Fibroblast of skin of scalp (primary cell): ENCODE data around the gene GCLC. TPM values are rescaled to one million over a fixed set of nuclear protein-coding genes. Genes with fewer than 3 reads are reported as not detected.
"Not testable (repeated sequence)": the region's sequence is repeated elsewhere in the genome, so short reads cannot be mapped to it uniquely, and the experiment has no call there.

Experiments
- DNase-seq: peaks from one replicate; pipeline ENCODE4 v3.0.0-alpha.2; 2013
- polyA plus RNA-seq, 2 experiments: library from polyadenylated mRNA; unstranded; fragments of 120-200 nt; gene quantifications; one replicate each; pipeline ENCODE4 v1.2.1, GENCODE V29; 2013; ENCODE audit not compliant: insufficient read length in 2 of 2

Gene GCLC
- 11.2 TPM for polyA plus RNA-seq (2013, experiment 1 of 2; ENCODE audit: insufficient read length)
- 10.3 TPM for polyA plus RNA-seq (2013, experiment 2 of 2; ENCODE audit: insufficient read length)

DNA sequence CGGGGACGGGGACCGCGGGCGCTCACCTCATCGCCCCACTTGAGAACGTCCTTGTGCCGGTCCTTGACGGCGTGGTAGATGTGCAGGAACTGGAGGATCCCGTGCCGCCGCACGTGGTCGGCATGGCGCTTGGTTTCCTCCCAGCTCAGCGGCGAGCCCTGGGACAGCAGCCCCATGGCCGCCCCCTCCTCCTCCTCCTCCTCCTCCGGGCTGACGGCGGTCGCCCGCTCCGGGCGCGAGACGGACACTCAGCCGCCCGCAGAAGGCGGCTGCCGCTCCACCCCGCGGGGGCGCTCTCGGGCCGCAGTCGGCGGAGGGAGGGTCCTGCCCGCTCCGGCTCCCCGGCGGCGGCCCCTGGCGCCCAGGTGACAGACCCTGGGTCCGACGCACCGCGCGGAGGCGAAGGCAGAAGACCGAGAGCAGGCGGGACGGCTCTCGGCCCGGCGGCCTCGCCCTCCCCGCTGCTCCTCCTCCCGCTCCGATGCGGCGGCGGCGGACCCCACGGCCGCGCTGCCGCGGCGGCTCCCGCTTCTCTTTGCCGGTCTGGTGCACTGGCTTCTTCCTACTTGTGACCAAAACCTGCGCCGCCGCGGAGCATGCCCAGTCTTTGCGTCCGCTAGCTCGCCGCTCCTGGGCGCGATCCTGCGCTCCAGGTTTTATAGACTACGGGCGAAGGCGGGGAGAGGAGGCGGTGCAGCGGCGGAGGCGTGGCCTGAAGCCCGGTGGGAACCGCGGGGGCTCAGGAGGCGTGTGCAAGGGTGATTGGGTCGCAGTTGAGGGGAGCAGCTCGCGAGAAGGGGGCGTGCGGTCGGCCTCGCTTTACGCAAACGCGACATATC, at the start of gene GCLC:
Gene GCLC (minus strand): TSS at position 632 of the 839 bp plus-strand sequence. CDS start 456 bp downstream, at position 176.
- peak; percentile 96 for DNase-seq

DNA sequence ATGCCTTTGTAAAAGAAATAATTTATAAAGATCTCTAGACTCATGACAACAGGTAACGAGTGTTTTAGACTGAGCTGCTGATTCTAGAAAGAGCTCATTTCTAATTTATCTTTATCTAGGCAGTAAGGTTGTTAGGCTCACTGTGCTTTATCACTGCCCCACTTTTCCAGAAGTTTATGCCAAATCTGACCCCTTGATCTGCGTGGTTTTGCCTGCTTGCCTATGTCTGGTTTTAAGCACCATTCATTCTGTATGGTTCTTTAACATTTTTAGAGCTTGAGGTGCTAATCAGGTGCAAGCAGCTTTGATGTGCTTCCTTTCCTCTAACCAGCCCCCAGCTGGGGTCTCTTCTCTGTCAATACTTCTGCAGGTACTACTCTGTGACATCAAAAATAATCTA, 49.7 kb upstream of the GCLC start:
- DNase-seq: no peak

DNA sequence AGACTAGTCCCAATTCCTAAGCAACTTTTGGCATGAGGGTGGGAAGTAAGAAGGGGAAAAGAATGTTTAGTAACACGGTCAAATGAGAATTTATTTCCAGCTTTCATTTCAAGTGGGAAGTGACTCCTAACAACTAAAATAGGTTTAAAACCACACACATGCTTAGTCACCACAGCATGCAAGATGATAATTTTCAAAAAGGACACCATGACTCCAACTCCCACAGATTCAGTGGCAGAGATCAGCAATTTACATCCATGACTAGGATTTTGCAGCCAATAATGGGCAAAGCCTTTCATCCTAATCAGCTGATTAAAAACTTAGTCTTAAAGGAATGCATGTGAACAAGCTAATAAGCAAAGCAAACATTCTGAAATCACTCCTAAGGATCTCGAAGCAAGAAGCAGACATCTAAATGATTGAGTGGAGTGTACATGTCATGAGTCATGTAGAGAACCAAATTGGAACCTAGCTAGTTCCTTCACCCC, 48.1 kb upstream of the GCLC start:
- peak; percentile 65 for DNase-seq

DNA sequence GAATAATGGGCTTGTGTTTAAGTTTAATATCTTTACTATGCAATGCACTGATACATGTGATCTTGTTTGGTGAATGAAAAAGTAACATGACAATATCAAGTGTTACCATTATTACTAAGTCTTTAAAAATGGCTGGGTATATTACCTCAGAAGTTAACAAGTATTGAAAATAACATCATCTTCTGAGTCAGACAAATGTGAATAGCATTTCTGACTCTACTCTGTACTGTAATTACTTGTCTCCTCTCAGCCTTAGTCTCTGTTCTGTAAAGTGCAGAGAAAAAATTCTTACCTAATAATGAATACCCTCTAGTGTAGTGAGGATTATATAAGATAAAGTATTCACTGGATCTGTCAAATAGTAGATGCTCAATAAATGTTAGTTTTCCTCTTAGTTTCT, 47.0 kb upstream of the GCLC start:
- DNase-seq: no peak

DNA sequence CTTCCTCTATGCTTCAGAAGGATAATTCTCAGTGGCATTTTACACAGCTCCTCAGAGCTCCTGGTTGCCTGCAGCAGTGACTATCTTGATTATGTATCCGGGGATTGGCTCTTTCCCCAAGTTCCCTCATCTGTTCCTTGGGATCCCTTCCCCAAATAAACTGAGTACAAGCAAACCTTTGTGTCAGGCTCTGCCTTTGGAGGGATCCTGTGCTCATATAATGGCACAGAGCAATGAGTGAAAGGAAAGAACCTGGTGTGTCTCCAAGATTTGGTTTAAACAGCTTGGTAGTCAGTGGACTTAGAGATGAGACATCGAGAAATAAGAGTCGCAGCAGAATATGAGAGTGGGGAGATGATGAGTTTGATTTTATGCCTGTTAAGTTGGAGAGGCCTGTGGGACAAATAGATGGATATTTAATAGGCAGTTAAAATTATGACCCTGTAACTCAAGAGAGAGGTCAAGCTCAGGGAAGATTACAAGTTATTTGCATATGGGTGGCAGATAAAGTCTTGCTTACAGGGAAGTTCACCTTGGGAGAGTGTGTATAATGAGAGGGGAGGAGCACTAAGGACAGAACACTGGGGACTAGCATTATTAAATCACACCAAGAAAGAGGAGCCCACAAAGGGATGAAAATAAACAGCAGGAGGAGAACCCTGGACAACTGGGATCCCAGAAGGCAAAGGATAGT, 44.1 kb upstream of the GCLC start:
- DNase-seq: no peak

DNA sequence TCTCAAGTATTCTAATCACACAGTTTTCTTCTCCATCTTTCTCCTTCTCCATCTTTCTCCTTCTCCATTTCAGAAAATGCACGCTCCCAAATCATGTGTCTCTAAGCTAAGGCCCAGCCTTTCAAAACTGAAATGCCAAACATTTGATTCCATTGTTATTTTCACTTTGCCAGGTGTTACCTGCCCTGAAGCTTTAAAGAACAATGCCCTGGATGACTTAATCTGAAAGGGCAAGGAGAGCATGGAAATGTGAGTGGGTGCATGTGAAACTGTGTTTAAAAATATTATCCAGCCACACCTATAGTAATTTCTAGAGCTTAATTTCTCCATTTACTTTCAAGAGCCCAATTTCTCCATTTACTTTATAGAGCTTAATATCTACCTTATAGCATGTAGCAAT, 42.4 kb upstream of the GCLC start:
- no peak for DNase-seq

DNA sequence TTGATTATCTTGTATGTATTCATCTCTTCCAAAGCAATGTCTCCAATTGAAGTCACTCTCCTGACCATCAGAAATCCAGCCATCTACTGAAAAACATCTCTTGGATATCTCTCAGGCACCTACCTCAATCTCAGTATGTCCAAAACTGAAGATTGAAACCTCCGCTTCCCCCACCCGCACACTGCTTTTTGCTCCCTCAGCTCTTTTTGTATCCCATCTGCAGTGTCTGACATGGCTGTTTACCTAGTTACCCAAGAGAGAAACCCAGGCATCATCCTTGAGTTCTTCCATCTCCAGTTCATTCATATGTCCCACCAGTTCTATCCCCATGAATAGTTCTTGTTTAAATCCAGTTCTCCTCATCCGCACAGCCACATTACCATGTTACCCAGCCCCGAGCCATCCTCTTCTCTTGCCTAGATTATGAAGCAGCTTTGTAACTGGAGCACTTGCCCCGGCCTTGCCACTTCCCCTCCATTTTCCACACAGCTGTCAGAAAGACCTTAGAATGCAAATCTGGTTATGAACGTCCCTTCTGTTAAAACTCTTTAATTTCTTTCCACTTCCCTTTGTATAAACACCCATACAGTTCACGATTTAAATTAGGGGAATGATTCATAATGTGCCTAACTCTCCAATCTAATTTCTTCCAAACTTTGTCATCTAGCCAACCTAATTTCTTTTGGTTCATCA, 40.5 kb upstream of the GCLC start:
- no peak for DNase-seq

DNA sequence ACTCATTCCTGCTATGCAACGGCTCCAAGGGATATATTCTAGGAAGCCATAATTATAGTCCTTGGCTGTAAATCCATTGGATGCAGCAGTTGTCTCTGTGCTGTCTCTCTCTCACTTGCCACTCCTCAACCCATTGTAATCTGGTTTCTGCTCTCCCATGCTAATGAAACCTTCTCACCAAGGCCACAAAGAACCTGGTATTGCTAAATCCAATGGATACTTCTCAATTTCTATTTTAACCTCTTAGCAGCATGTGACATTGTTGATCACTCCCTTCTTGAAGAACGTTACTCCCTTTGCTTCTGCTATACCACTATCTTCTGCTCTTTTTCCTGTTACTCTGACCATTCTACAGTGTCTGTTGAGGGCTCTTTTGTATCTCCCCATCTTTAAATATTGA, 39.8 kb upstream of the GCLC start:
- no peak for DNase-seq

DNA sequence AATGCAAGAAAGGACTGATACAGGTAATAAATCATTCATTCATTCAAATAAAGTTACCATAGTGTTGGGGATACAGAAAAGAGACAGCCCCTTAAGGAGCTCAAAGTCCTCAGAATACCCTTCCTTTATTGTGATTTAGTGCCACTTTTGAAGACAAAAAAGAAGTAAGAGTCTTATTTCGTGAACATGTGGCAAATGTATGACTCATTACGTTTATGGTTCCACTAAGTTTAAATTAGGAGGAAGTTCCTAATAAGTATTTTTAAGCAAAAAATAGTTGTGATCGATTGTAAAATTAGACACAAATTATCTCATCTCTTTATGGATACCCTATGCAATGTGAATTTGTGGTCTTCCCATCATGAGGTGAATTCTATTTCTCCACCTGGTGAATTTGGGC, 38.5 kb upstream of the GCLC start:
- DNase-seq: no peak

DNA sequence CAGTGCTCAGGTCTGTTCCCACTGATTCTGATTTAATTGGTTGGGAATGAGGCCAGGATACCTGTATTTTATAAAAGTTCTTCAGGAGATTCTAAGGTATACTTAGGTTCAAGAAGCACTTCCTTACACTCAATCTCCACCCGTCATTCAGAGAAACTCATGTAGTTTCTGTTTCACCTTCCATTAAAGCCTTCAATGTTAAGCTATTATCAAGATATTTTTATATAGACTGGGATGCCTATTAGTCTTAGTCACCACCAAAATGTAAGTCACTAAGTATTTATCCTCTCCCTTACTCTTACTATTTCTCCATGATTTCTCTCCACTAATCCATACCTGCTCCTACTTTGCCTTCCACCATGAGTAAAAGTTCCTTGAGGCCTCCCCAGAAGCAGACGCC, 38.1 kb upstream of the GCLC start:
- DNase-seq: peak; percentile 22

DNA sequence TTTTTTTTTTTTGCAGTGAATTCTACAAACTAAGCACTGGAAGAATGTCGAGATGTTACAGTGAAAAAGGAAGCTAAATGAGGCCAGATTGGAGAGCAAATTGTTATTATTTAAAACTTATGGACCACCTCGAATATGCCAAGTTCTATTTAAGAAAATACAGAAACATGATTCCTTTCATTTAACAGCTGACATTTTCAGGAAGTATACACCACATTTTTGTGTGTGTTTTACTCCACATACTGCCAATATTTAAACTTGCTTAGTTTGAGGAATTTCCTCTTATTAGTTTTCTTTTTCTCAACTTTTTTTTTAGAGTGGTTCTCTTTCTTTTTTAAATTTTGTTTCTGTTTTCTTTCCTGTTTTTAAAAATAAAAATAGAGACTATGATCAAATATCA, 37.0 kb upstream of the GCLC start:
- peak; percentile 16 for DNase-seq

DNA sequence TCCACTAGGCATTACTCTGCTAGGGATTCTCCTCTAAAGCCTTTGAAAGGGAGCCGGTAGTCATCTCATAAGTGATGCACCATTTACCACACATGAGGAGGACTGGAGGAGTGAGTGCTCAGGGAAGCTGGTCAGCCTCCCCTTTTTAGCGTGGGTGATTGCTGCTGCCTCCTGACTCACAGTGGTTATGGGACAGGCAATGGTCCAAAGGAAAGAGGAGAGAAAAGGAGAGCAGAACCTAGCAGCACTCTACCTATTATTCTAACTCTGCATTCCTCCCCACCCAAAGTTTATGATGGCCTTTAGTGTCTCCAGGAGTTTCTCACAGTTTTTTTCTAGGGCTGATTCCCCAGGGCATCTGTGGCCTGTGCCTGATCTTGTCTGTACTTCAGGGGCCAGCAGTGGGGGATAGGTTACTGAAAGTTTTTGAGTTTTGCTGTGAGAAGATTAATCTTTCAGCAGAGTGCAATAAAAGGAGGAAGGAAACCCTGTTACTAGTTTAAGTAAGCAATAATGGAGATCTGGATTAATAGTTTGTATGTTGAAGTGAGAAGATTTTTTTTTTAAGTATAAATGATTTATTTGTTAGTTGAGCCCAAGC, 36.4 kb upstream of the GCLC start:
- peak; percentile 31 for DNase-seq

DNA sequence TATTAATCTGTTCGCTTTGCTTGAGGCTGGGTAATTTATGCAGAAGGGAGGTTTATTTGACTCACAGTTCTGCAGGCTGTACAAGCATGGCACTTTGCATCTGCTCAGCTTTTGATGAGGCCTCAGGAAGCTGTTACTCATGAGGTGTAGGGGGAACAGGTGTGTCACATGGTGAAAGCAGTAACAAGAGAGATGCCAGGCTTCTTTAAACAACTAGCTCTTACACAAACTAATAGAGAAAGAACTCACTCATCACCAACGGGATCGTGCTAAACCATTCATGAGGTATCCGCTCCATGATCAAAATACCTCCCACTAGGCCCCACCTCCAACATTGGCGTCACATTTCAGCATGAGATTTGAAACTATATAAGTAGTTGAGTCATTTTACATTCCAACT, 34.4 kb upstream of the GCLC start:
- no peak for DNase-seq

DNA sequence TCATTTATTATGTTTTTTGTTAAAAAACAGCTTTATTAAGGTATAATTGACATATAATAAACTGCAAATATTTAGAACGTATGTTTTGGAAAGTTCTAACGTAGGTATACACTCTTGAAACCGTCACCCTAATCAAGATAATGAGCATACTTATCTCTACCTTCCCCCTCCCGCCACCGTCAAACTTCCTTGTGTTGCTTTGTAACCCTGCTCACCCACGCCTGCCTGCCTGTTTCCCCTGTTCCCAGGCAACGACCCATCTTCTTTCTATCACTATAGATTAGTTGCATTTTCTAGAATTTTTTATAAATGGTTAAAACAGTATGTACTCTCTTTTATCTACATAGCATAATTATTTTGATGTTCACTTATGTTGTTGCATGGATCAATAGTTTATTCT, 33.5 kb upstream of the GCLC start:
- no peak for DNase-seq

DNA sequence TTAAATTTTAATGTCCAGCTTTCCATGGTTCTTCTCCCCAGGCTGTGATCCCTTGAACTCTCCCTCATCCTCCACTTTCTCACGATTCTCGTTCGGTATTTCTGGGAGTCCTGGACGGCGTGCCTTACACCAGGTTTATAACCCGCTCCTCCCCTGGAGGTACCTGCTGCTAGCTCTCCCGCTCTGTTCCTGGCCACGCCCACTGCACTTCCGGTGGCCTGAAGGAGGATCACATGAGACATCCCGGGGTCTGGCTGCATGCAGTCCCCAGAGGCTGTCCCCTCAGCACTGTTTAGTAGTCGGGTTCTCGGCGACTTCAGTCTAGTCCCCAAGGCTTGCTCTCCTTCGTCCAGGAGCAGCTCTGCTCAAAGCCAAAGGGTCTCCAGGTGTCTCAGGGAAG, 28.4 kb upstream of the GCLC start:
- no peak for DNase-seq

DNA sequence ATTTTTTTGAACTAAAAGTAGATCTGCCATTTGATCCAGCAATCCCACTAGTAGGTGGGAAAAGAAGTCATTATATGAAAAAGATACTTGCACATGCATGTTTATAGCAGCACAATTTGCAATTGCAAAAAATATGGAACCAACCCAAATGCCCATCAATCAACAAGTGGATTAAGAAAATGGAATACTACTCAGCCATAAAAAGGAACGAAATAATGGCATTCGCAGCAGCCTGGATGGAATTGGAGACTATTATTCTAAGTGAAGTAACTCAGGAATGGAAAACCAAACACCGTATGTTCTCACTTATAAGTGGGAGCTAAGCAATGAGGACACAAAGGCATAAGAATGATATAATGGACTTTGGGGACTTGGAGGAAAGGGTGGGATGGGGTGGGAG, 27.5 kb upstream of the GCLC start:
- not testable (repeated sequence) for DNase-seq

DNA sequence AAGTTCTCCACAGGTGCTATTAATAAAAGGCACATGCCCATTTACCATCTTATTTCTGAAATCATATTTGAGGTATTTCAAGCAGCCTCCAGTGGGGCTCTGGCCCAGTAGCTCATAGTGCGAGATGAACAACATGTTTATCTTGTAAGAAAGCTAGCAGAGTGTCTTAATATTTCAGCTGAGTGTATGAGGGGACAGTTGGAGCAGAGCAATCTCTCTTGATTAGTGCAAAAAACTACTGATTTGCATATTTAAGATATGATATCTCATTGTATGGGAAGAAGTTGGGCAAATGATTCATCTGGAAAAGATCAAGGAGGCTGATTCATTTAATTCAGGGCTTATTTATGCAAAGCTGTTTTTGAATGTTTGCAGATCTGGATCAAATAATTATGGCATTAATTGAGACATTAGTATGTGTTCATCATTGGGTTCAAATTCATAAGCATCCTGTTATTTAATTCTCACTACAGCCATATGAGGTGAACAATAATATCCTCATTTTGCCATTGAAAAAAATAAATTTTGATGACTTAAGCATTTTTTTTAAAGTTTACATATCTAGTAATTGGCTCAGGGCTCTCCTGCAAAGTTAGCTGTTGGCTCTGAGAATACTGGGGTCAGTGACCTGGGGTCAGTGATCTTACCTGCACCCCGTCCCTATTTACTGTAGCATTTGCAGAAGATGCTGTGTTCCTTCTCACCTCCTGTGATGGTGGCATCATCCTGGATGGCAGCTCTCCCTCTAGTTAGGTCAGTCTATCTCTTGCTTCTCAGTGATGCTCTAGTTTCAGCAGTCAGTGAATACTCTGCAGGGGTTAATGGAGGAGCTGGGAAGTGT, 24.1 kb upstream of the GCLC start:
- DNase-seq: no peak

DNA sequence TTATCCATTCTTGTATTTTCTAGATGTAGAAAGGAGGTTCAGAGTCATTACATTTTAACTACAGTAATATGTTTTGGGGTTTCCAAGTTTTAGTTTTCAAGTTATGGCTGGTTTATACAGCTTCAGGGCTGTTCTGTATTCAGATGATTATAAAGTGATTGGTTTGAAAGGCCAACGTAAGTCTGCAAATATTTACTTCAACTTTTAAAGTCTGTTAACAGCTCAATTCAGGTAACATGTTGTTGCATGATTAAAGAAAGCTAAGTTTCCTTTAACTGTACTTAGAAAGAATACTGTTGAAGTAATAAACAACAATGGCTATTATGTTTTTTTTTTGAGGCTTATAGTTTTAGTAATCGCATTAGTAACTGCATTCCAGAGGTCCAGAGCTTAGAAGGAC, 22.8 kb upstream of the GCLC start:
- no peak for DNase-seq

DNA sequence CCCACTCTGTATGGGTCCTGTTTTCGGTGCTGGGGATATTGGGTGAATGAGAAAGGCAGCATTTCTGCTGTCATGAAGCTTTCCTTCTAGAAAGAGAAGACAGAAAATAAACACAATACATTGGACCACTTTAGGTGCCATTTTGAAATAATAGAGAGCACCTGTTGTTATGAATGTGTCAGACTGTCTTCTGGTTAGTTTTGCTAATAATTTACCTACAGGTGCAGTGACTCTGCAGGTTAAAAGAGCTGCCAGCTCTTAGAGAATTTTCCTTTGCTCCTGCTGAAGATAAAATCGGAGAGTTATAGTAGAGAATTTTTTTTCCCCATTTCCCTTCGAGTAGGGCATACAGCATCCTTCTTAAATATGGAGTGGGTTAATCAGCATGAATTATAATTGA, 21.9 kb upstream of the GCLC start:
- DNase-seq: no peak

DNA sequence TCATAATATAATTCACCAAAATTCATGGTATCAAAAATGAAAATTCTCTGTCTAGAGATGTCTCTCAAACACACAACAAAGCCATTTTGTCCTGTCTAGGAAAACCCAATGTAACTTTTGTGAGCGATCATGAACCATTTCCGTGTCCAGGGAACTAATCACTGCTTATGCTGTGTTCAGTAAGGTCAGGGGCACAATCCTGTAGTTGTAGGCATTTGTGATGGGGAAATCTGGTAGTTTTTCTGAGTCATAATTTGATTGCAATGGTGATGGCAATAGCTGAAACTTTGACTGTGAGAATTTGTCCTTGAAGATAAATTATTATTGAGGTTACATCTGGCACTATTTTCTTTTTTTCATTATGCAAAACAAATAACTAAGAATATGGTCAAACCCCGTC, 21.0 kb upstream of the GCLC start:
- DNase-seq: no peak

DNA sequence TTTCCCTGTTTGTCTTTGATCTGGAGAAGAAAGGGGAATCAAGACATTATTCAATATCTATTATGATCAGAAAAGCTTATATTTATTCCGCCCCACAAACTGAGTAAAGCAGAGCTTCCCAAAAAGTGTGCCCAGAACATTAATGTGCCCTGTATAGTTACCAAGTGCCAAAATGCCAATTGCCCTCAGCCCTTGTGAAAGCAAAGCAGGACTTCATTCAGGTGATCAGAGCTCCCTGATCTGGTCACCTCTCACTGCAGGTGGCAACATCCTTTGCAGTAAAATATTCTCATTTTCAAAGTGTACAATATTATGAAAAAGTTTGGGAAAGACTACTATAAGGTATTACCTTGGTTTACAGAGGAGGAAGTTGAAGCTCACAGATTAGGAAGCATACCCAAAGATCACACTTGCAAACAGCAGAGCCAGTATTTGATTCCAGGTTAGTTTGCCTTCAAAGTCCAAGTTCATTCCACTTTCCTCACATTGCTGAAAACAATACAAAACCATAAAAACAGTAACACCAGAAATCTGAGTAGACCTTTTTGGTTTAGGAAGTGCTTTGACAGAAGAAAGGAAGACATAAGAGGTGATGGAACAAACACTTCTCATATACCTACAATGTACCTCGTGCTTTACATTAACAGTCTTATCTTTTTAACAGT, 19.6 kb upstream of the GCLC start:
- no peak for DNase-seq
